Kidney (tissue), 14 donors: Measurements from ENCODE around the gene CTIF. TPM values are rescaled to one million over a fixed set of nuclear protein-coding genes. Genes with fewer than 3 reads are reported as not detected.

Experiments used
- DNase-seq, 5 donors: peaks; one replicate each; pipeline ENCODE4 v3.0.0-alpha.2; 2013 to 2020
- FAIRE-seq: peaks from 2 replicates; lab custom pipeline; 2012; peaks lifted over from hg19 to GRCh38; lab: Jason Lieb, UNC
- H3K27ac ChIP-seq, 2 donors: one replicate each; pipeline ENCODE4 v1.7.0; 2013; ENCODE audit warnings: low read depth in 2 of 2, low read length in 2 of 2, inconsistent platforms in 1 of 2
- H3K27me3 ChIP-seq: one replicate; pipeline ENCODE4 v1.7.1; 2013; ENCODE audit warnings: low read length, inconsistent platforms; ENCODE audit not compliant: control insufficient read depth, insufficient read depth
- H3K36me3 ChIP-seq, 3 donors: one replicate each; pipeline versions ENCODE4 v1.7.0 to v1.7.1; 2013; ENCODE audit warnings: low read length in 3 of 3, control low read depth in 1 of 3, inconsistent platforms in 1 of 3; ENCODE audit not compliant: insufficient read depth in 3 of 3, control insufficient read depth in 2 of 3
- H3K4me1 ChIP-seq, 3 donors: one replicate each; pipeline versions ENCODE4 v1.7.0 to v1.7.1; 2013; ENCODE audit warnings: low read length in 3 of 3, inconsistent platforms in 1 of 3, low read depth in 1 of 3; ENCODE audit not compliant: control insufficient read depth in 2 of 3, insufficient read depth in 2 of 3
- H3K4me3 ChIP-seq, 3 donors: one replicate each; pipeline versions ENCODE4 v1.7.0 to v1.8.1; 2013; ENCODE audit warnings: low read length in 3 of 3, control low read depth in 1 of 3, inconsistent platforms in 1 of 3
- H3K9ac ChIP-seq, 3 donors: one replicate each; pipeline versions ENCODE4 v1.7.0 to v1.7.1; 2013; ENCODE audit warnings: low read length in 3 of 3, control low read depth in 1 of 3, inconsistent platforms in 1 of 3
- H3K9me3 ChIP-seq, 3 donors: one replicate each; pipeline versions ENCODE4 v1.7.0 to v1.7.1; 2013; ENCODE audit warnings: low read length in 3 of 3, control low read depth in 1 of 3, inconsistent platforms in 1 of 3; ENCODE audit not compliant: control insufficient read depth in 2 of 3, insufficient read depth in 1 of 3
- intact Hi-C: fragments of 100-400 bp; cut with DNase I; formaldehyde crosslinking; loops from one replicate; pipeline ENCODE4 v1.11.1; 2022
- polyA plus RNA-seq: library from polyadenylated mRNA; stranded (reverse); fragments of 350-450 nt; fragmentation: Illumina TruSeq; extraction: RNeasy Lipid Tissue Mini Kit (QIAGEN cat#74804); gene quantifications from one replicate; pipeline ENCODE4 v1.2.3, GENCODE V29; 2014; ENCODE audit warnings: low read depth, low replicate concordance; ENCODE audit not compliant: insufficient read depth
- total RNA-seq: library from RNA; stranded (reverse); fragmentation: NEBNext Ultra II Directional; extraction: Animal tissue kit (Norgen Biotek cat#: 25700); gene quantifications from one replicate; pipeline ENCODE4 v1.2.1, GENCODE V29; 2021
- TF ChIP-seq, protein P1 (sequence below): IDR thresholded peaks from 3 replicates; pipeline ENCODE4 v1.5.1; 2012; ENCODE audit warnings: mild to moderate bottlenecking, moderate library complexity, borderline replicate concordance; ENCODE audit not compliant: insufficient read depth; ENCODE audit errors: extremely low read depth
- donor health status: control.
- donor health status: control.
- donor health status: control.
- donor health status: control.
- donor health status: control.
- donor health status: DM: yes; HTN: yes; CAD: no.
- donor health status: Normal renal cell carcinoma (clear cell type).

Gene CTIF
- total and polyA plus RNA-seq, 2 donors from 2014 or later = 37.3 to 41.9 TPM

DNA sequence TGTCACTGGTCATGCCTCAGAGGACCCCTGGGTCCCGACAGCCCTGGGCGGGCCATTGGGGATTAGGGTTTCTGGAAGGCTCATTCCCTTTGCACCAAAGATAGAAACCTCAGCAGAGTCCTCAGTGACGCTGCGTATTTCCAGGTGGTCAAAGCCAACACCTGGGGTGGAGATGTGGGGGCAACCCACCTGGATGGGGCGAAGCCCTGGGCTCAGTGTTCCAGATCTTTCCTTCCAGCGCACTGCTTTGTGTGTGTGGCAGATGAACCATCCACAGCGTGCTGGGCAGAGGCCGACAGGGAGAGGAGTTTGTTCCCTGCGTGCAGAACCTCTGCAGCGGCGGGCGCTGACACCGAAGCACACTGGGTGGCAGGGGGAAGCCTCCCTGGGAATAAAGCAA is 143.9 kb downstream of the CTIF start:
- no peak overlapping the region for H3K9ac ChIP-seq
- H3K27ac ChIP-seq = no peak overlapping the region
- intact Hi-C loops = no loop called here
- no peaks in the 10 kb centered on the region for H3K27me3 ChIP-seq
- TF ChIP-seq, protein P1, sequence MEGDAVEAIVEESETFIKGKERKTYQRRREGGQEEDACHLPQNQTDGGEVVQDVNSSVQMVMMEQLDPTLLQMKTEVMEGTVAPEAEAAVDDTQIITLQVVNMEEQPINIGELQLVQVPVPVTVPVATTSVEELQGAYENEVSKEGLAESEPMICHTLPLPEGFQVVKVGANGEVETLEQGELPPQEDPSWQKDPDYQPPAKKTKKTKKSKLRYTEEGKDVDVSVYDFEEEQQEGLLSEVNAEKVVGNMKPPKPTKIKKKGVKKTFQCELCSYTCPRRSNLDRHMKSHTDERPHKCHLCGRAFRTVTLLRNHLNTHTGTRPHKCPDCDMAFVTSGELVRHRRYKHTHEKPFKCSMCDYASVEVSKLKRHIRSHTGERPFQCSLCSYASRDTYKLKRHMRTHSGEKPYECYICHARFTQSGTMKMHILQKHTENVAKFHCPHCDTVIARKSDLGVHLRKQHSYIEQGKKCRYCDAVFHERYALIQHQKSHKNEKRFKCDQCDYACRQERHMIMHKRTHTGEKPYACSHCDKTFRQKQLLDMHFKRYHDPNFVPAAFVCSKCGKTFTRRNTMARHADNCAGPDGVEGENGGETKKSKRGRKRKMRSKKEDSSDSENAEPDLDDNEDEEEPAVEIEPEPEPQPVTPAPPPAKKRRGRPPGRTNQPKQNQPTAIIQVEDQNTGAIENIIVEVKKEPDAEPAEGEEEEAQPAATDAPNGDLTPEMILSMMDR = no peak
- peaks cover 0 to 7% (median 3%) of the 10 kb centered on the region in 3 donors for H3K4me1 ChIP-seq
- H3K9me3 ChIP-seq = no peaks in the 10 kb centered on the region
- no peak overlapping the region for H3K4me3 ChIP-seq
- H3K36me3 ChIP-seq = no peaks in the 10 kb centered on the region
- FAIRE-seq = no peak
- peak in 1 of 5 donors; percentile 43 for DNase-seq

GRCh38 chr18:48683197-48683596 is 144.4 kb downstream of the CTIF start:
- Histone ChIP-seq H3K9ac (no peak overlapping the region), H3K4me1 (peaks cover 0 to 7% (median 3%) of the 10 kb centered on the region in 3 donors), H3K4me3 (no peak overlapping the region), H3K36me3 (no peaks in the 10 kb centered on the region), H3K27ac (no peak overlapping the region), H3K27me3 (no peaks in the 10 kb centered on the region), H3K9me3 (no peaks in the 10 kb centered on the region)
- no peak for DNase-seq
- no peak for FAIRE-seq
- intact Hi-C loops = no loop called here
- TF ChIP-seq, protein P1 = no peak

- Histone ChIP-seq H3K9me3 (no peaks in the 10 kb centered on the region), H3K4me3 (no peak overlapping the region), H3K36me3 (no peaks in the 10 kb centered on the region), H3K27me3 (no peaks in the 10 kb centered on the region), H3K9ac (no peak overlapping the region), H3K27ac (no peak overlapping the region), H3K4me1 (peaks cover 0 to 7% (median 3%) of the 10 kb centered on the region in 3 donors)
- no peak for FAIRE-seq
- TF ChIP-seq, protein P1 = no peak
- DNase-seq = peak in 1 of 5 donors; percentile 48
- intact Hi-C loops = no loop called here
Observed at GRCh38 chr18:48683661-48684060, 144.8 kb downstream of the CTIF start.
